A549 (cell line): Measurements from ENCODE around the gene MYEOV.

Experiments
- RNF2 ChIP-seq: fragments of 200-600 bp; sonication (generic); IDR thresholded peaks from 2 replicates; pipeline ENCODE4 v1.6.1; 2016; ENCODE audit warnings: low read depth, mild to moderate bottlenecking, antibody characterized with exemption, moderate library complexity, borderline replicate concordance
- TF ChIP-seq, protein P1 (sequence below): fragments of >200 bp; sonication (Bioruptor Twin); formaldehyde crosslinking; IDR thresholded peaks from 3 replicates; pipeline ENCODE4 v1.5.1; 2016

DNA sequence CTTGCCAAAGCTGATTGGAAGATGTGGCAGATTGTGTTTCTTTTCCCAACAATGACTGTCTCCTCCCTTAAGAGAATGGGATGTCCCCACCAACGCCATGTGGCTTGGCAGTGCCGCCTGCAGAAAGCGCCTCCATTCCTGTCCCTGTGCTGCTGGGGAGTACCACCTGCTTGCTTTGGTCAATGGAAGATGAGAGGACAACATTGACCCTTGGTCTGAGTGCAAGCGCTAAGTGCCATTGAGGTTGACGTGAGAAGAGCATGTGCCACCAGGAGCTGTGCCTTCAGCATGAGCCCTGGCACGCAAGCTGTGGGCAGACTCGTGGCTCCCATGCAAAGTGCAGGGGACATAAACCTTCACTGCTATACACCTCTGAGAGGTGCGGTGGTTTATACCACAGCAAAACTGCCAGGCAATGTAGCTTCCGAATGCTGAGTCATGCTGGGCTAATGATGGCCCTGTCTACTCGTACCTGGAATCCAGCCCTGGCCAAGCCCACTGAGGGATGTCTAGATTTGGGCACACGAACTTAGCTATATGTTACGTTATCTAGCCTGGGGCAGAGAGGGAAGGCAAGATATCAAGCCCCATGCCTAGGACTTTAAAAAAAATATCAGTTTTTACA is 41.9 kb downstream of the MYEOV start:
- no peak for TF ChIP-seq RNF2
- TF ChIP-seq, protein P1, sequence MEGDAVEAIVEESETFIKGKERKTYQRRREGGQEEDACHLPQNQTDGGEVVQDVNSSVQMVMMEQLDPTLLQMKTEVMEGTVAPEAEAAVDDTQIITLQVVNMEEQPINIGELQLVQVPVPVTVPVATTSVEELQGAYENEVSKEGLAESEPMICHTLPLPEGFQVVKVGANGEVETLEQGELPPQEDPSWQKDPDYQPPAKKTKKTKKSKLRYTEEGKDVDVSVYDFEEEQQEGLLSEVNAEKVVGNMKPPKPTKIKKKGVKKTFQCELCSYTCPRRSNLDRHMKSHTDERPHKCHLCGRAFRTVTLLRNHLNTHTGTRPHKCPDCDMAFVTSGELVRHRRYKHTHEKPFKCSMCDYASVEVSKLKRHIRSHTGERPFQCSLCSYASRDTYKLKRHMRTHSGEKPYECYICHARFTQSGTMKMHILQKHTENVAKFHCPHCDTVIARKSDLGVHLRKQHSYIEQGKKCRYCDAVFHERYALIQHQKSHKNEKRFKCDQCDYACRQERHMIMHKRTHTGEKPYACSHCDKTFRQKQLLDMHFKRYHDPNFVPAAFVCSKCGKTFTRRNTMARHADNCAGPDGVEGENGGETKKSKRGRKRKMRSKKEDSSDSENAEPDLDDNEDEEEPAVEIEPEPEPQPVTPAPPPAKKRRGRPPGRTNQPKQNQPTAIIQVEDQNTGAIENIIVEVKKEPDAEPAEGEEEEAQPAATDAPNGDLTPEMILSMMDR, result no peak
